OCI-LY7 (cell line): ENCODE results near the gene TNN. TPM values are rescaled to one million over a fixed set of nuclear protein-coding genes. Genes with fewer than 3 reads are reported as not detected.

Experiments
- BruUV-seq: library from RNA; stranded (reverse); fragments of 400-500 nt; replicated peaks from 2 replicates; lab custom pipeline; 2021; lab: Mats Ljungman, UMichigan
- CTCF ChIA-PET: fragments of 300-600 bp; sonication (Branson Sonifier 250); formaldehyde crosslinking; loops from one replicate; lab custom pipeline; 2022; ENCODE audit warnings: antibody characterized with exemption; ENCODE audit not compliant: unreplicated experiment; lab: Charles Lee
- POLR2A ChIA-PET: fragments of 300-600 bp; sonication (Branson Sonifier 250); formaldehyde crosslinking; loops from one replicate; lab custom pipeline; 2022; ENCODE audit warnings: antibody characterized with exemption; lab: Charles Lee
- DNase-seq: peaks from one replicate; pipeline ENCODE4 v3.0.0-alpha.2; 2015; ENCODE audit warnings: low spot score
- H2AFZ ChIP-seq: fragments of 200-600 bp; sonication (generic), shearing (Covaris generic); 2 replicates; pipeline ENCODE4 v1.6.1; 2014; ENCODE audit warnings: mild to moderate bottlenecking, antibody characterized with exemption, low read length, moderate library complexity
- H3K27ac ChIP-seq: fragments of 200-600 bp; sonication (generic); 2 replicates; pipeline ENCODE4 v1.5.1; 2014; ENCODE audit warnings: mixed run types, low read depth, mild to moderate bottlenecking, moderate library complexity, low read length, inconsistent platforms; ENCODE audit not compliant: poor library complexity, severe bottlenecking
- H3K36me3 ChIP-seq: fragments of 200-600 bp; sonication (generic); 2 replicates; pipeline ENCODE4 v1.6.1; 2014; ENCODE audit warnings: mild to moderate bottlenecking, antibody characterized with exemption, low read length, moderate library complexity, mixed read lengths; ENCODE audit not compliant: insufficient read depth
- H3K4me1 ChIP-seq: fragments of 200-600 bp; sonication (generic); 2 replicates; pipeline ENCODE4 v1.5.1; 2014; ENCODE audit warnings: mild to moderate bottlenecking, low read length; ENCODE audit not compliant: insufficient read depth, poor library complexity, severe bottlenecking
- H3K4me2 ChIP-seq: fragments of 200-600 bp; sonication (generic); 2 replicates; pipeline ENCODE4 v1.6.1; 2014; ENCODE audit warnings: mild to moderate bottlenecking, low read length
- H3K4me3 ChIP-seq: fragments of 200-600 bp; sonication (generic); 2 replicates; pipeline ENCODE4 v1.5.1; 2014; ENCODE audit warnings: mild to moderate bottlenecking, low read depth, low read length; ENCODE audit not compliant: poor library complexity, severe bottlenecking
- H3K79me2 ChIP-seq: fragments of 200-600 bp; sonication (generic); 2 replicates; pipeline ENCODE4 v1.6.1; 2016; ENCODE audit warnings: low read depth, mild to moderate bottlenecking, low read length, moderate library complexity, mixed read lengths; ENCODE audit not compliant: insufficient read depth
- H3K9me2 ChIP-seq: fragments of 200-600 bp; sonication (generic); 2 replicates; pipeline ENCODE4 v1.6.1; 2016; ENCODE audit warnings: mild to moderate bottlenecking, low read length, mixed read lengths; ENCODE audit not compliant: insufficient read depth
- H3K9me3 ChIP-seq: fragments of 200-600 bp; sonication (generic); 2 replicates; pipeline ENCODE4 v1.6.1; 2014; ENCODE audit warnings: mild to moderate bottlenecking, mixed run types, low read length, mixed read lengths
- H4K20me1 ChIP-seq: fragments of 200-600 bp; sonication (generic); 2 replicates; pipeline ENCODE4 v1.6.1; 2014; ENCODE audit warnings: mild to moderate bottlenecking, antibody characterized with exemption, low read length, moderate library complexity, mixed read lengths; ENCODE audit not compliant: insufficient read depth
- CTCF ChIP-seq: fragments of 200-600 bp; sonication (generic); conservative IDR thresholded peaks from 2 replicates; pipeline ENCODE4 v1.5.1; 2014; ENCODE audit warnings: mild to moderate bottlenecking, antibody characterized with exemption, low read length, moderate library complexity, mixed read lengths
- EZH2phosphoT487 ChIP-seq: fragments of 200-600 bp; sonication (generic); IDR thresholded peaks from 2 replicates; pipeline ENCODE4 v1.6.1; 2018; ENCODE audit warnings: low read depth, borderline replicate concordance, mild to moderate bottlenecking, mixed run types, antibody characterized with exemption, low read length, moderate library complexity, mixed read lengths
- intact Hi-C: fragments of 100-400 bp; cut with micrococcal nuclease; formaldehyde crosslinking; loops from one replicate; pipeline ENCODE4 v1.10.0; 2022; ENCODE audit not compliant: unreplicated experiment
- total RNA-seq, 2 experiments: library from RNA; depleted of rRNA in 1 of 2; stranded (reverse); fragments of >200 nt in 1 of 2; shearing (Covaris generic) in 1 of 2; gene quantifications; 2 replicates each; pipeline ENCODE4 v1.2.3, GENCODE V29; 2014 to 2022

TNN gene
- total RNA-seq, 2 experiments from 2014 or later, result not detected

GRCh38 chr1:175147569-175147968 is 79.9 kb downstream of the TNN start:
- no peak overlapping the region for H3K4me3 ChIP-seq
- H3K9me2 ChIP-seq, result no peaks in the 10 kb centered on the region
- intact Hi-C loops, result no loop called here
- no peak overlapping the region for H2AFZ ChIP-seq
- ChIA-PET CTCF (interaction anchor here (1.0 to 1.5 kb wide), 2 partner anchors 22 to 450 kb away, joined by 3 to 4 read pairs; no protein-coding TSS in a partner anchor), POLR2A (no interaction called here)
- no peak overlapping the region for H3K27ac ChIP-seq
- TF ChIP-seq EZH2phosphoT487 (no peak), CTCF (no peak)
- no peaks in the 10 kb centered on the region for H3K36me3 ChIP-seq
- BruUV-seq, result no TSS peak
- H3K4me1 ChIP-seq, result peaks cover 3% of the 10 kb centered on the region
- no peaks in the 10 kb centered on the region for H3K79me2 ChIP-seq
- no peaks in the 10 kb centered on the region for H3K9me3 ChIP-seq
- no peak for DNase-seq
- H3K4me2 ChIP-seq, result no peak overlapping the region
- no peaks in the 10 kb centered on the region for H4K20me1 ChIP-seq

- no peak overlapping the region for H3K27ac ChIP-seq
- DNase-seq, result no peak
- ChIA-PET CTCF (interaction anchor here (1.0 kb wide), 1 partner anchor 449 kb away, joined by 3 read pairs; no protein-coding TSS in a partner anchor), POLR2A (no interaction called here)
- no peak overlapping the region for H3K4me3 ChIP-seq
- H3K4me2 ChIP-seq, result no peak overlapping the region
- intact Hi-C loops, result no loop called here
- no peaks in the 10 kb centered on the region for H3K4me1 ChIP-seq
- H3K9me2 ChIP-seq, result no peaks in the 10 kb centered on the region
- BruUV-seq, result no TSS peak
- no peaks in the 10 kb centered on the region for H3K36me3 ChIP-seq
- H3K79me2 ChIP-seq, result no peaks in the 10 kb centered on the region
- no peaks in the 10 kb centered on the region for H4K20me1 ChIP-seq
- H3K9me3 ChIP-seq, result no peaks in the 10 kb centered on the region
- no peak for TF ChIP-seq EZH2phosphoT487
- TF ChIP-seq CTCF, result no peak
- no peak overlapping the region for H2AFZ ChIP-seq
Measured at GRCh38 chr1:175148068-175148467, 80.4 kb downstream of the TNN start.

GRCh38 chr1:175150596-175151319 is 83.1 kb downstream of the TNN start:
- no TSS peak for BruUV-seq
- Histone ChIP-seq H3K27ac (no peak overlapping the region), H3K79me2 (no peaks in the 10 kb centered on the region), H3K9me3 (no peaks in the 10 kb centered on the region), H3K4me2 (no peak overlapping the region), H3K4me3 (no peak overlapping the region), H3K9me2 (no peaks in the 10 kb centered on the region), H3K36me3 (no peaks in the 10 kb centered on the region), H2AFZ (no peak overlapping the region), H3K4me1 (peaks cover 16% of the 10 kb centered on the region), H4K20me1 (no peaks in the 10 kb centered on the region)
- TF ChIP-seq EZH2phosphoT487, result no peak
- no peak for TF ChIP-seq CTCF
- ChIA-PET CTCF (interaction anchor here (0.5 to 2.3 kb wide), 4 partner anchors 41 to 223 kb away, joined by 3 to 9 read pairs (median 3); no protein-coding TSS in a partner anchor), POLR2A (interaction anchor here (0.8 to 1.5 kb wide), 2 partner anchors 37 to 168 kb away, joined by 3 to 4 read pairs; no protein-coding TSS in a partner anchor)
- intact Hi-C loops, result loop anchor here (10.0 kb wide), 1 partner anchor 594 kb away; the partner anchor contains the start of gene TNR
- DNase-seq, result no peak
